ENCODE results near the gene LRRC7. TPM values are rescaled to one million over a fixed set of nuclear protein-coding genes. Genes with fewer than 3 reads are reported as not detected.

LRRC7 gene
- total and polyA plus RNA-seq, 2 experiments from 2014 or later: 1.2 TPM; not detected in 1

GRCh38 chr1:69706473-69706872 lies 138.8 kb downstream of the LRRC7 start (continued):
- TF ChIP-seq ZNF462 (CRISPR knock-in tag; IDR thresholded peaks at IDR 0.05): no peak
- no peak for TF ChIP-seq EZH2phosphoT487 (IDR thresholded peaks at IDR 0.05; ENCODE audit: unreplicated experiment)
- TF ChIP-seq ETS1 (IDR thresholded peaks at IDR 0.05): no peak
- TF ChIP-seq EZH2 (IDR thresholded peaks at IDR 0.05; ENCODE audit: low read depth, unreplicated experiment): no peak
- TF ChIP-seq STAT1 (IDR thresholded peaks at IDR 0.05; ENCODE audit: unreplicated experiment): no peak
- no peak for TF ChIP-seq CREB1 (CRISPR knock-in tag; IDR thresholded peaks at IDR 0.05; ENCODE audit: low read depth)
- TF ChIP-seq ZNF331 (CRISPR knock-in tag; IDR thresholded peaks at IDR 0.05; ENCODE audit: low read depth): no peak
- TF ChIP-seq JUNB (IDR thresholded peaks at IDR 0.05; ENCODE audit: unreplicated experiment): no peak
- no peak for TF ChIP-seq CTCF (conservative IDR thresholded peaks at IDR 0.05; ENCODE audit: low read depth in 2 of 2)
- TF ChIP-seq ZNF114 (CRISPR knock-in tag; IDR thresholded peaks at IDR 0.05): no peak
